ENCODE measurements around the gene GPC6. TPM values are rescaled to one million over a fixed set of nuclear protein-coding genes. Genes with fewer than 3 reads are reported as not detected.

The GPC6 gene
- total RNA-seq, 3 donors from 2014 or later (not counting 1 experiment from before 2014, with no cell fraction given): not detected

DNA sequence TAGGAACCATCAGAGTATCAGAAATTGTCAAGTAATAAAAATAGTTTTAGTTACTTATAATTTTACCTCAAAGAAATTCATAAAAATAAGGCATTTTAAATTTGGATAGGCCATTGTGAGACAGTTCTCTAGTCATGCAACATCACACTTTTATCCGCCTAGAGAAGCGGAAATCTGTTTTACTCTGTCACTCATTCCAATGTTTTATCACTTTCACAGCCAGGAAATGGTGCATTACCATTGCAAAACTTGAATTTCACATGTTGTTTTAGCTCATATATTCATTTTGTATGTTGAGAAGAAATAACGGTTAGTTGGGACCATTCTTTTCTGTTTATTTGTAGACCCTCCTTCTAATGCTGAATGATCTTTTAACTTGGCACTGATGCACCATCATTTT, 427.2 kb downstream of the GPC6 start:
- Mint-ChIP-seq H3K4me3 (no peak overlapping the region), H3K27me3 (ENCODE audit: low read depth in 2 of 2) (no peaks in the 10 kb centered on the region), H3K4me1 (no peaks in the 10 kb centered on the region), H3K36me3 (no peaks in the 10 kb centered on the region), H3K27ac (no peak overlapping the region), H3K9me3 (peaks cover 0 to 4% of the 10 kb centered on the region in 2 donors)
- H3K4me1 ChIP-seq (ENCODE audit: control insufficient read depth, insufficient read depth, low read length): no peaks in the 10 kb centered on the region
- H3K27ac ChIP-seq (ENCODE audit: low read length): no peak overlapping the region
- no peaks in the 10 kb centered on the region for H3K9me3 ChIP-seq (ENCODE audit: control insufficient read depth, insufficient read depth, low read length)
- intact Hi-C loops (cut with micrococcal nuclease): no loop called here
- 94% methylated on average over 3 of the region's 3 CpGs for WGBS (ENCODE audit: insufficient coverage)
- no peak for DNase-seq
- H3K27me3 ChIP-seq (ENCODE audit: control insufficient read depth, insufficient read depth, low read length): no peaks in the 10 kb centered on the region
- TF ChIP-seq, protein P1, sequence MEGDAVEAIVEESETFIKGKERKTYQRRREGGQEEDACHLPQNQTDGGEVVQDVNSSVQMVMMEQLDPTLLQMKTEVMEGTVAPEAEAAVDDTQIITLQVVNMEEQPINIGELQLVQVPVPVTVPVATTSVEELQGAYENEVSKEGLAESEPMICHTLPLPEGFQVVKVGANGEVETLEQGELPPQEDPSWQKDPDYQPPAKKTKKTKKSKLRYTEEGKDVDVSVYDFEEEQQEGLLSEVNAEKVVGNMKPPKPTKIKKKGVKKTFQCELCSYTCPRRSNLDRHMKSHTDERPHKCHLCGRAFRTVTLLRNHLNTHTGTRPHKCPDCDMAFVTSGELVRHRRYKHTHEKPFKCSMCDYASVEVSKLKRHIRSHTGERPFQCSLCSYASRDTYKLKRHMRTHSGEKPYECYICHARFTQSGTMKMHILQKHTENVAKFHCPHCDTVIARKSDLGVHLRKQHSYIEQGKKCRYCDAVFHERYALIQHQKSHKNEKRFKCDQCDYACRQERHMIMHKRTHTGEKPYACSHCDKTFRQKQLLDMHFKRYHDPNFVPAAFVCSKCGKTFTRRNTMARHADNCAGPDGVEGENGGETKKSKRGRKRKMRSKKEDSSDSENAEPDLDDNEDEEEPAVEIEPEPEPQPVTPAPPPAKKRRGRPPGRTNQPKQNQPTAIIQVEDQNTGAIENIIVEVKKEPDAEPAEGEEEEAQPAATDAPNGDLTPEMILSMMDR (IDR thresholded peaks at IDR 0.05): no peak
- no peaks in the 10 kb centered on the region for H3K36me3 ChIP-seq (ENCODE audit: control insufficient read depth, insufficient read depth, low read length)
- H3K4me3 ChIP-seq (ENCODE audit: low read length): no peak overlapping the region
- ATAC-seq: no peak

DNA sequence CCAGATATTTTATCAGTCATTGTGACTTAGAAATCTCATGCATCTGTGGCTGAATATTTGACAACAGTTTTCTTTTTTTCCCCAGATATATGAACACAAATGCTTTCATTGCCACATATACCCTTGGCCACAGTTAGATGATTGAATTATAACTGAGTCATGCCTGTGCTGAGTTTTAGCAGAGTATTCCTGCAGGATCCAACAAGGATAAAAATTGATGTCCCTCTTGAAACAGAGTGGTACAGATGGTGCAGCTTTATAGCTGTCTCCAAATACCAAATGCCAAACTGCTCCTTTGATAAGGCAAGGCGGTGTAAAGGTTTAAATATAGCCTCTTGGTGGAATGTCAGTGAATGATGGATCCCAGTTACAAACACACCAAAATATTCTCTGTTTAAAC, 428.5 kb downstream of the GPC6 start:
- TF ChIP-seq, protein P1 (IDR thresholded peaks at IDR 0.05): no peak
- Mint-ChIP-seq H3K36me3 (no peaks in the 10 kb centered on the region), H3K27ac (no peak overlapping the region), H3K4me3 (no peak overlapping the region), H3K4me1 (no peaks in the 10 kb centered on the region), H3K27me3 (ENCODE audit: low read depth in 2 of 2) (no peaks in the 10 kb centered on the region), H3K9me3 (peaks cover 0 to 4% of the 10 kb centered on the region in 2 donors)
- Histone ChIP-seq H3K27ac (ENCODE audit: low read length) (no peak overlapping the region), H3K9me3 (ENCODE audit: control insufficient read depth, insufficient read depth, low read length) (no peaks in the 10 kb centered on the region), H3K4me1 (ENCODE audit: control insufficient read depth, insufficient read depth, low read length) (no peaks in the 10 kb centered on the region), H3K27me3 (ENCODE audit: control insufficient read depth, insufficient read depth, low read length) (no peaks in the 10 kb centered on the region), H3K4me3 (ENCODE audit: low read length) (no peak overlapping the region), H3K36me3 (ENCODE audit: control insufficient read depth, insufficient read depth, low read length) (no peaks in the 10 kb centered on the region)
- intact Hi-C loops (cut with micrococcal nuclease): no loop called here
- WGBS (ENCODE audit: insufficient coverage): no CpG with 5 or more reads among the region's 1 CpG
- ATAC-seq: no peak
- no peak for DNase-seq

DNA sequence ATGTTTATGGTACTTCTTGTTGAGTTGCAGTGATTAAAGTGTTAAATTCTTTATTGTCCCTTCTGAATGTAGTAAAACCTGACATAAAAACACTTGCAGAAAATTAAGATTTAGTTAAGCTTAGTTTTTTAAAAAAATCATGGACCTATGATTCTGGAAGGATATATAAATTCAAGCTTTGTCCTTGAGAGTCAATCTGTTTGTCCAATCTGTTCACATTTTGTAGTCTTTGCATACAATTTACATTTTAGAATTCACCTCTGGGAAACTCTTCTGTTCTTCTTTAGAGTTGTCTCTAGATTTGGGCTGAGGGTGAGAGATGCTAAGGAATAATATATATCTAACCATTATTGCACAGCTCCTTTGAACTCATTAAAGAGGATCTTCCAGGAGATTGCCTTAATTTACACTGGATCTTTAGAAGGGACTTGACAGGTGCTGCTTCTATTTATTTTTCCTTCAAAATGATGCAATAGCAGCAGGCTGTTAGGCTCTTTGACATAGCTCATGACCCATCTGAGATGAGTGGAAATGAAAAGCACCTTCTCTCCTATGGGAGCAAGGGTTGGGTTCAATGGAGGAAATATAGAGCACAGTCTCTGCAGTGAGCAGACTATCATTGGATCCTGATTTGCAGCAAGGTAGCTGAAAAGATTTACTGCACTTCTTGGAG, 433.9 kb downstream of the GPC6 start:
- no peaks in the 10 kb centered on the region for H3K9me3 ChIP-seq (ENCODE audit: control insufficient read depth, insufficient read depth, low read length)
- Mint-ChIP-seq H3K4me3 (no peak overlapping the region), H3K4me1 (no peaks in the 10 kb centered on the region), H3K36me3 (no peaks in the 10 kb centered on the region), H3K27me3 (ENCODE audit: low read depth in 2 of 2) (no peaks in the 10 kb centered on the region), H3K27ac (no peak overlapping the region), H3K9me3 (peaks cover 3% of the 10 kb centered on the region in 2 donors)
- no peaks in the 10 kb centered on the region for H3K36me3 ChIP-seq (ENCODE audit: control insufficient read depth, insufficient read depth, low read length)
- no peaks in the 10 kb centered on the region for H3K4me1 ChIP-seq (ENCODE audit: control insufficient read depth, insufficient read depth, low read length)
- intact Hi-C loops (cut with micrococcal nuclease): no loop called here
- no peak for ATAC-seq
- TF ChIP-seq, protein P1 (IDR thresholded peaks at IDR 0.05): no peak
- no peaks in the 10 kb centered on the region for H3K27me3 ChIP-seq (ENCODE audit: control insufficient read depth, insufficient read depth, low read length)
- H3K4me3 ChIP-seq (ENCODE audit: low read length): no peak overlapping the region
- DNase-seq: no peak
- no peak overlapping the region for H3K27ac ChIP-seq (ENCODE audit: low read length)

DNA sequence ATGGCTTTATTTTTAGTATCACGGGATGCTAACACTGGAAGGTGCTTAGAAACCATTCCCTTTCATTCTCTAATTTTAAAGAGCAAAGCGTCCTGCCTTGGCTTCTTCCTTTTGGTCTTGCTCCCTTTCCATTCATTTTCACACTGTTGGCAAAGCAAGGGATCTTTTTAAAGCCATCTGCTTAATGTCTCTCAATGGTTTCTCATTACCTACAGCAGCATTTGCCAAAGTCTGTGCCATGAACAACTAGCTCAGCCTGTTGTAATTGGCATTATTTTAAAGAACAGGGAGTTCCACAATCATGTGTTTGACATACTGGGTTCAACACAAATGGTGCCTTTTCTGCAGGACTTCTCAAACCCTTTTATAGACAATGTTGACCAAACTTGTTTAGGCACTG, 444.3 kb downstream of the GPC6 start:
- Mint-ChIP-seq H3K27me3 (ENCODE audit: low read depth in 2 of 2) (no peaks in the 10 kb centered on the region), H3K4me1 (no peaks in the 10 kb centered on the region), H3K9me3 (peaks cover 6 to 8% of the 10 kb centered on the region in 2 donors), H3K4me3 (no peak overlapping the region), H3K27ac (no peak overlapping the region), H3K36me3 (no peaks in the 10 kb centered on the region)
- Histone ChIP-seq H3K36me3 (ENCODE audit: control insufficient read depth, insufficient read depth, low read length) (no peaks in the 10 kb centered on the region), H3K27ac (ENCODE audit: low read length) (no peak overlapping the region), H3K27me3 (ENCODE audit: control insufficient read depth, insufficient read depth, low read length) (no peaks in the 10 kb centered on the region), H3K4me1 (ENCODE audit: control insufficient read depth, insufficient read depth, low read length) (no peaks in the 10 kb centered on the region), H3K9me3 (ENCODE audit: control insufficient read depth, insufficient read depth, low read length) (no peaks in the 10 kb centered on the region), H3K4me3 (ENCODE audit: low read length) (no peak overlapping the region)
- 77% methylated on average over 2 of the region's 2 CpGs for WGBS (ENCODE audit: insufficient coverage)
- TF ChIP-seq, protein P1 (IDR thresholded peaks at IDR 0.05): no peak
- no peak for ATAC-seq
- intact Hi-C loops (cut with micrococcal nuclease): no loop called here
- DNase-seq: no peak

Data from natural killer cell (primary cell).